Measurements from ENCODE around the gene WTIP. TPM values are rescaled to one million over a fixed set of nuclear protein-coding genes. Genes with fewer than 3 reads are reported as not detected.

The WTIP gene
- total RNA-seq, 1 experiment from 2014 or later, result 8.4 TPM

DNA sequence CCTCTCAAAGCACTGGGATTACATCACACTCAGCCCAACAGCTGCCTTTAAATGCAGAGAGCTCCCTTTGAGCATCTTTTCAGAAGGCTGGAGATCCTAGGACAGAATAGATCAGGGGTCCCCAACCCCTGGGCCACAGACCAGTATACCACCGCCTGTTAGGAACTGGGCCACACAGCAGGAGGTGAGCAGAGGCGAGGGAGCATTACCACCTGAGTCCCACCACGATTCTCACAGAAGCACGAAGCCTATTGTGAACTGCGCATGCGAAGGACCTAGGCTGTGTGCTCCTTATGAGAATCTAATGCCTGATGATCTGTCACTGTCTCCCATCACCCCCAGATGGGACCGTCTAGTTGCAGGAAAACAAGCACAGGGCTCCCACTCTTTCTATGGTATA, 2.2 kb upstream of the WTIP start:
- no TSS peak for BruUV-seq (replicated peaks)
- no peaks in the 10 kb centered on the region for H3K9me3 ChIP-seq (ENCODE audit: control insufficient read depth in 1 of 2, insufficient read depth in 1 of 2, low read depth in 1 of 2, low read length in 2 of 2)
- DNase-seq (ENCODE audit: low read depth, low spot score) (no peak), ATAC-seq (no peak)
- H3K27me3 ChIP-seq (ENCODE audit: insufficient read depth, low read length), result no peaks in the 10 kb centered on the region
- H2AFZ ChIP-seq (ENCODE audit: low read depth, low read length, poor library complexity, severe bottlenecking), result no peak overlapping the region
- H3K36me3 ChIP-seq (ENCODE audit: control insufficient read depth in 1 of 2, insufficient read depth in 2 of 2, low read length in 2 of 2), result no peaks in the 10 kb centered on the region
- intact Hi-C loops (cut with micrococcal nuclease), result no loop called here
- no peaks in the 10 kb centered on the region for H4K20me1 ChIP-seq (ENCODE audit: insufficient read depth)
- H3K27ac ChIP-seq (ENCODE audit: low read depth, low read length), result no peak overlapping the region
- POLR2A ChIA-PET, result no interaction called here
- no peak overlapping the region for H3K4me3 ChIP-seq (replicated peaks in 1 of 2; ENCODE audit: low read depth in 1 of 2, low read length in 2 of 2)
- no peaks in the 10 kb centered on the region for H3K9me2 ChIP-seq (ENCODE audit: insufficient read depth)
- no peak overlapping the region for H3K9ac ChIP-seq (ENCODE audit: low read length)
- no peak overlapping the region for H3K4me2 ChIP-seq (ENCODE audit: low read length)
- peaks cover 3% of the 10 kb centered on the region; the same call in 1 of the 2 replicates for H3K79me2 ChIP-seq (ENCODE audit: insufficient read depth, low read length)
- peaks cover 3 to 6% of the 10 kb centered on the region in 2 experiments; a peak in 3 of 4 replicates for H3K4me1 ChIP-seq (ENCODE audit: control insufficient read depth in 1 of 2, insufficient read depth in 2 of 2, low read length in 2 of 2)
- RAD21 ChIA-PET (ENCODE audit: low non-redundant PET in 1 of 2, low total read pairs in 2 of 2, uncharacterized antibody in 2 of 2, unreplicated experiment in 2 of 2), result no interaction called here
- TF ChIP-seq CEBPB (IDR thresholded peaks at IDR 0.05; ENCODE audit: low read depth), result no peak
- no peak for TF ChIP-seq EGR1 (IDR thresholded peaks at IDR 0.05; ENCODE audit: low read depth)
- TF ChIP-seq ZNF274 (IDR thresholded peaks at IDR 0.05; ENCODE audit: low read depth, low read length), result no peak
- no peak for TF ChIP-seq YY1 (IDR thresholded peaks at IDR 0.05; ENCODE audit: extremely low read depth, insufficient replicate concordance, low read depth, low read length)
- CTCF ChIA-PET, result no interaction called here

DNA sequence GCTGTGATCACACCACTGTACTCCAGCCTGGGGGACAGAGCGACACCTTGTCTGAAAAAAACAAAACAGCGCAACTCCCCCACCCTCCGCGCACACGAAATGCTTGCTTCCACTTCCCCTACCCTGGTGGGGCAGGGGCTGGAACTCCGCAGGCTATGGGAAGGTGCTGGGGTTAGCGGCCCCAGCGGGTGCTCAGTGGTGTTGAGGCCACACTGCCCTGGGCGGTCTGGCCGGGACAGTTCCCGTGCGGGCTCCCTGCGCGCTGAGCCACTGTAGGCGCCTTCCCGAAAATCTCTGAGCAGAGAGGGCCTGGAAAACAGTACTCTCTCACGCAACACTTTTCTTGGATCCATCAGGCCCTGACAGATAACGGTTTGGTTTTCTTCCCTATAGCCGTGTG, 1.1 kb upstream of the WTIP start:
- ChIA-PET CTCF (no interaction called here), POLR2A (interaction anchor here (0.6 kb wide), 1 partner anchor 284 kb away, joined by 3 read pairs; no protein-coding TSS in a partner anchor), RAD21 (ENCODE audit: low non-redundant PET in 1 of 2, low total read pairs in 2 of 2, uncharacterized antibody in 2 of 2, unreplicated experiment in 2 of 2) (no interaction called here)
- intact Hi-C loops (cut with micrococcal nuclease), result no loop called here
- no peaks in the 10 kb centered on the region for H4K20me1 ChIP-seq (ENCODE audit: insufficient read depth)
- H3K79me2 ChIP-seq (ENCODE audit: insufficient read depth, low read length), result peaks cover 6% of the 10 kb centered on the region; the same call in 1 of the 2 replicates
- peaks cover 3 to 6% of the 10 kb centered on the region in 2 experiments; a peak in 3 of 4 replicates for H3K4me1 ChIP-seq (ENCODE audit: control insufficient read depth in 1 of 2, insufficient read depth in 2 of 2, low read length in 2 of 2)
- ATAC-seq, result no peak
- H3K27me3 ChIP-seq (ENCODE audit: insufficient read depth, low read length), result no peaks in the 10 kb centered on the region
- TF ChIP-seq, protein P1, sequence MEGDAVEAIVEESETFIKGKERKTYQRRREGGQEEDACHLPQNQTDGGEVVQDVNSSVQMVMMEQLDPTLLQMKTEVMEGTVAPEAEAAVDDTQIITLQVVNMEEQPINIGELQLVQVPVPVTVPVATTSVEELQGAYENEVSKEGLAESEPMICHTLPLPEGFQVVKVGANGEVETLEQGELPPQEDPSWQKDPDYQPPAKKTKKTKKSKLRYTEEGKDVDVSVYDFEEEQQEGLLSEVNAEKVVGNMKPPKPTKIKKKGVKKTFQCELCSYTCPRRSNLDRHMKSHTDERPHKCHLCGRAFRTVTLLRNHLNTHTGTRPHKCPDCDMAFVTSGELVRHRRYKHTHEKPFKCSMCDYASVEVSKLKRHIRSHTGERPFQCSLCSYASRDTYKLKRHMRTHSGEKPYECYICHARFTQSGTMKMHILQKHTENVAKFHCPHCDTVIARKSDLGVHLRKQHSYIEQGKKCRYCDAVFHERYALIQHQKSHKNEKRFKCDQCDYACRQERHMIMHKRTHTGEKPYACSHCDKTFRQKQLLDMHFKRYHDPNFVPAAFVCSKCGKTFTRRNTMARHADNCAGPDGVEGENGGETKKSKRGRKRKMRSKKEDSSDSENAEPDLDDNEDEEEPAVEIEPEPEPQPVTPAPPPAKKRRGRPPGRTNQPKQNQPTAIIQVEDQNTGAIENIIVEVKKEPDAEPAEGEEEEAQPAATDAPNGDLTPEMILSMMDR (IDR thresholded peaks at IDR 0.05 in 2 of 3, conservative IDR thresholded peaks at IDR 0.05 in 1 of 3; ENCODE audit: borderline replicate concordance in 1 of 3, insufficient read depth in 1 of 3, low read depth in 2 of 3, low read length in 2 of 3), result no peak
- TF ChIP-seq EZH2phosphoT487 (IDR thresholded peaks at IDR 0.05; ENCODE audit: borderline replicate concordance) (no peak), ZFX (IDR thresholded peaks at IDR 0.05) (no peak)
- BruUV-seq (replicated peaks), result no TSS peak
- no peak overlapping the region for H3K9ac ChIP-seq (ENCODE audit: low read length)
- H3K27ac ChIP-seq (ENCODE audit: low read depth, low read length), result no peak overlapping the region
- peak overlapping the region; percentile 69 for H3K4me2 ChIP-seq (ENCODE audit: low read length)
- no peak for DNase-seq (ENCODE audit: low read depth, low spot score)
- H3K4me3 ChIP-seq (replicated peaks in 1 of 2; ENCODE audit: low read depth in 1 of 2, low read length in 2 of 2), result no peak overlapping the region
- no peak overlapping the region for H2AFZ ChIP-seq (ENCODE audit: low read depth, low read length, poor library complexity, severe bottlenecking)
- no peaks in the 10 kb centered on the region for H3K36me3 ChIP-seq (ENCODE audit: control insufficient read depth in 1 of 2, insufficient read depth in 2 of 2, low read length in 2 of 2)
- H3K9me2 ChIP-seq (ENCODE audit: insufficient read depth), result no peaks in the 10 kb centered on the region
- H3K9me3 ChIP-seq (ENCODE audit: control insufficient read depth in 1 of 2, insufficient read depth in 1 of 2, low read depth in 1 of 2, low read length in 2 of 2), result no peaks in the 10 kb centered on the region

Measured in HCT116 (cell line).